NCI-H526 treated with DMSO at 0.1 percent for 48 hours (cell line): ENCODE results near the gene MYT1.
"Not testable (repeated sequence)": the region's sequence is repeated elsewhere in the genome, so short reads cannot be mapped to it uniquely, and the experiment has no call there.

Experiments
- DNase-seq: peaks from one replicate; lab custom pipeline; 2025; lab: John Stamatoyannopoulos, UW

MYT1 gene

DNA sequence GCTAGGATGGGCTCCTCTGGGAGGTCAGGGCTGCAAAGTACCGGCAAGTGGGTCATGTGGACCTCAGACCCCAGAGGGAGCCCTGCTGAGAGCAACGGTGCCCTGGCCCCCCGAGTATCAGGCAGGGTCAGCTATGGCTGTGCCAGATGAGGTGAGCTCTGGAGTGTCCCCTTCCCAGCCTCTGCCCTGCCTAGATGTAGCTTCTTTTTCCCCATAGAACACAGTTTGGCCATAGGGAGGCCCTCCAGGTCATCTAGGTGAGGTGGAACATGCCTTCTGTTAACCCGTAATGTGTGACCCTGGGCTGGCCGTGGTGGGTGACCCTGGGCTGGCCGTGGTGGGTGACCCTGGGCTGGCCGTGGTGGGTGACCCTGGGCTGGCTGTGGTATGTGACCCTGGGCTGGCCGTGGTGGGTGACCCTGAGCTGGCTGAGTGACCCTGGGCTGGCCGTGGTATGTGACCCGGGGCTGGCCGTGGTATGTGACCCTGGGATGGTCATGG lies 70.1 kb downstream of the MYT1 start:
- no peak for DNase-seq

DNA sequence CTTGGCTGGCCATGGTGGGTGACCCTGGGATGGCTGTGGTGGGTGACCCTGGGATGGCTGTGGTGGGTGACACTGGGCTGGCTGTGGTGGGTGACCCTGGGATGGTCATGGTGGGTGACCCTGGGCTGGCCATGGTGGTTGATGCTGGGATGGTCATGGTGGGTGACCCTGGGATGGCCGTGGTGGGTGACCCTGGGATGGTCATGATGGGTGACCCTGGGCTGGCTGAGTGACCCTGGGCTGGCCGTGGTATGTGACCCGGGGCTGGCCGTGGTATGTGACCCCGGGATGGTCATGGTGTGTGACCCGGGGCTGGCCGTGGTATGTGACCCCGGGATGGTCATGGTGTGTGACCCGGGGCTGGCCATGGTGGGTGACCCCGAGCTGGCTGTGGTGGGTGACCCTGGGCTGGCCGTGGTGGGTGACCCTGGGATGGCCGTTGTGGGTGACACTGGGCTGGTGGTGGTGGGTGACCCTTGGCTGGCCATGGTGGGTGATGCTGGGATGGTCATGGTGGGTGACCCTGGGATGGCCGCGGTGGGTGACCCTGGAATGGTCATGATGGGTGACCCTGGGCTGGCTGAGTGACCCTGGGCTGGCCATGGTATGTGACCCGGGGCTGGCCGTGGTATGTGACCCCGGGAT lies 70.8 kb downstream of the MYT1 start:
- DNase-seq, result not testable (repeated sequence)

DNA sequence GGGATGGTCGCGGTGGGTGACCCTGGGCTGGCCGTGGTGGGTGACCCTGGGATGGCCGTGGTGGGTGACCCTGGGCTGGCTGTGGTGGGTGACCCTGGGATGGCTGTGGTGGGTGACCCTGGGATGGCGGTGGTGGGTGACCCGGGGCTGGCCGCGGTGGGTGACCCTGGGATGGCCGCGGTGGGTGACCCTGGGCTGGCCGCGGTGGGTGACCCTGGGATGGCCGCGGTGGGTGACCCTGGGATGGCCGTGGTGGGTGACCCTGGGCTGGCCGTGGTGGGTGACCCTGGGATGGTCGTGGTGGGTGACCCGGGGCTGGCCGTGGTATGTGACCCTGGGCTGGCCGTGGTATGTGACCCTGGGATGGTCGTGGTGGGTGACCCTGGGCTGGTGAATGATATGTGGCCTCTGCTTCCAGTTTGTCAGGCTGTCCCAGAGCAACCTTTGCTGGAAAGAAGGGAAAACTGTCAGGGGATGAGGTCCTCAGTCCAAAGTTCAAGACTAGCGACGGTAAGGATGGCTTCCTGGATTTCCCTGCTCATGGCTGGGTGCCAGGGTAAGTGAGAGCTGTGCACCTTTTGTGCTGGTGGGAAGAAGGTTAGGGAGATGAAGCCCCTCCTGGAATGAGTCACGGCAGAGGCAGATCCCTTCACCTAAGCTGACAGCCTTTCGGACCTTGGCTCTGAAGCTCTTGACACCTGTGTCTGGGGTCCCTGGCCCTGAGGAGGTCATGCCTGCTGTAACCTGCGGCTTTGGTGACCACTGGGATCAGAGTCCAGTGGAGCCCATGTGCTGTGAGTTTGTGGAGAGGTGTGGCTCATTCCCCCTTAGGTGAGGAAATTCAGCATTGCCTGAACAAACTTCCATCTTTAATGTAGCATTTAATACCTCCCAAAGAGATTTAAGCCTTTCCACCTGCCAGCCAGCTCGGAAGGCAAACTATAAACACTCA lies 72.2 kb downstream of the MYT1 start:
- no peak for DNase-seq

DNA sequence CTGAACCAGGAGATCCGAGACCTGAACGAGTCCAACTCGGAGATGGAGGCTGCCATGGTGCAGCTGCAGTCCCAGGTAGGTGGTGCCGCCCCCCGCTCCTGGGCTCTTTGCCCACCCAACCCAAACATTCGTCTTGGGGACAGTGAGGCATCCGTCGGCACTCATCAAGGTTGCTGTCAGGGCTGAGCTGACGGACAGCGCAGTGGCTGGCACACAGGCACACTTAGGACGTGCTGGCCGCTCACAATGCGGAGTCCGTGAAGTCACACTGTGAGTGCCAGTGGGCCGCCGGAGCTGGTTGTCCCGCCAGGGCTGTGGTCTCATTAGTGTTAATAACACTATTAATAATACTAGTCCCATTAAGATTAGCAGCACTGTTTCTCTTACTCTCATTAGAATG lies 73.1 kb downstream of the MYT1 start:
- no peak for DNase-seq

GRCh38 chr20:64238115-64238825 lies 74.0 kb downstream of the MYT1 start:
- no peak for DNase-seq

DNA sequence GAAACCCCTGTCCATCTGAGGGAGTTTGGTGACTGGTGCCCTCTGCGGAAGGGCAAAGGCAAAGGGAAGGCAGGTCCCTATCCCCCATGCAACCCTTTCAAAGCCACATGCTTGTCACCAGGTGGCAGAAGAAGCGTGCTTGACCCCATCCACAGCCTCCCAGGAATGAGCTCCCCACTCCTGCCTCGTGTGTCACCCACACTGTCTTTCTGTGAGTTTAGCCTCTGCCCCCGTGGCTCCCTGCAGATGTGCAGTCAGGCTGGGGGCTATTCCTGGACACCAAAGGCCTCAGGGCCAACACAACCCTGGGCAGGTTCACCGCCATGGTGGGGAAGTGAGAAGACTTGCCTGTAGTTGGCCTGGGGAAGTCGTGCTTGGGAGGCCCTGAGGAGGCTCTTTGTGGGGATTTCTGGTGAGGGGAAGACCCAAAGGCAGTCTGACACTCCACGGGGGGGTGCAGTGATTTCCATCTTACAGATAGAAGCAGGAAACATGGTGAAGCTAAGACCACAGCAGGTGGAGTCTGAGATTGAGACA lies 74.7 kb downstream of the MYT1 start:
- DNase-seq, result no peak

- no peak for DNase-seq
These were observed 75.4 kb downstream of the MYT1 start for GRCh38 chr20:64239449-64240242.

DNA sequence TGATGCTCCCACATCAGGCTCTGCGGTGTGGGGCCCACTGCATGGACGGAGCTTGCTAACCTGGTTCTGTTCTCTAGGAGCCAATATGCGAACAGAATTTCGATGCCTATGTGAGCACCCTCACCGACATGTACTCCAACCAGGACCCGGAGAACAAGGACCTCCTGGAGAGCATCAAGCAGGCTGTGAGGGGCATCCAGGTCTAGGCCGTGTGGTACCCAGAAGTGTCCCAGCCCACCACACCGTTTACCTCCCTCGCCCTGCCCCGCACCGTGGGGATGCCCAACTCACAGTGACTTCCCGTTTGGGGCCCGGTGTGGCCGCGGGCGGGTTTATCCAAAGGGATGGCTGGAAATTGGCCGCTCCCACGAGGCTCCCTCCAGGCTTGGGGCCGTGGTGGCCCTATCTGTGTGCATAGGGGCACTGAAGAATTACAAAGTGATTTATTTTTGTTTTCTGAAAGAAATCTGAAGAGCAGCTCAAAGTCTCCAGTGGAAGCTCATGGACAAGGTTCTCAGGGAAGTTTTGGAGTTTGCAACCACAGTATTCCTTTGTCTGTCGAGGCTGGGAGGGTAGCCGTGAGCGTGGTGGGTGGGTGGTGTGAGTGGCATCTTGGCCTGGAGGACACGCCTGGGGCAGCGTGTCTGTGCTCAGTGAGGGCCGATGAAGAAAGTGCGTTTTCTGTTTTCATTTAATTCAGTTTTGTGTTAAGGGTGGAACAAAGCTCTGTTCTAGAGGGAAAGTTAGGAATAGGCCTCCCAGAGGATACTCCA lies 76.2 kb downstream of the MYT1 start:
- no peak for DNase-seq

GRCh38 chr20:64241061-64241460 lies 76.8 kb downstream of the MYT1 start:
- DNase-seq, result no peak

DNA sequence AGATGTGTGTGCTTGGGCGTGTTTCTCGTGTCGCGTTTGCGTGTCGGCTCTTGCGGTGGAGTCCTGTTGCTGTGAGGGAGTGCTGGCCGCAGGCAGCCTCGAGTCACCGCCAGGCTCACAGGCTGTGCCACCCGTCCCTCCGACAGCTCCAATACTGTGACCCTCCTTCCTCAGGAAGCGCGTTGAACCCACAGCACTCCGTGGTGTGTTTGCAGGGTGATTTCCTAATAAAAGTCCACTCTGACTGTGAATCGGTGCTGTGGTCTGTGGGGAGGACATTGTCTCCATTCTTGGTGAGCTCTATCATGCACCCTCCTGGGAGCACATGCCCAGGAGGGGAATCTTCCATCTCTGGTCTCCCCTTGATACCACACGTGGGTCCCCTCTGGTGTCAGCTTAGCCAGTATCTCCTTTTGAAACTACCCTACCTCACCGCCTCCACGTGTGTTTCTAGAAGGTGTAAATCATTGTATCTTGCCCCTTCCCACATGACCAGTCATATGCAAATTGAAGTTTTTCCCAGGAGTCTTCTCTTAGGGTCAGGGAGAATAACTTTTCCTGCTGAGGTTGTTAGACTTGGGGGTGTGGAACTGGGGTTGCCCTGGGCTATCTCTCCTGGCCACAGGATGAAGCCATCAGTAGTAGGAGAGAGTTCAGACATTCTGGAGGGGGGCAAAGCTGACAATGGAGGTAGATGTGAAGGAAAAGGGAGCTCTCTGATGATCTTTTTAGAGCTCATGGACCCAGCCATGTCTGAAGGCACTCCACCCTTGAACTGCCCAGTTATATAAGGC lies 77.9 kb downstream of the MYT1 start:
- DNase-seq, result no peak

- no peak for DNase-seq
These were observed 78.7 kb downstream of the MYT1 start for GRCh38 chr20:64242797-64243475.

- DNase-seq, result no peak
These were observed 80.1 kb downstream of the MYT1 start for GRCh38 chr20:64244281-64244805.

DNA sequence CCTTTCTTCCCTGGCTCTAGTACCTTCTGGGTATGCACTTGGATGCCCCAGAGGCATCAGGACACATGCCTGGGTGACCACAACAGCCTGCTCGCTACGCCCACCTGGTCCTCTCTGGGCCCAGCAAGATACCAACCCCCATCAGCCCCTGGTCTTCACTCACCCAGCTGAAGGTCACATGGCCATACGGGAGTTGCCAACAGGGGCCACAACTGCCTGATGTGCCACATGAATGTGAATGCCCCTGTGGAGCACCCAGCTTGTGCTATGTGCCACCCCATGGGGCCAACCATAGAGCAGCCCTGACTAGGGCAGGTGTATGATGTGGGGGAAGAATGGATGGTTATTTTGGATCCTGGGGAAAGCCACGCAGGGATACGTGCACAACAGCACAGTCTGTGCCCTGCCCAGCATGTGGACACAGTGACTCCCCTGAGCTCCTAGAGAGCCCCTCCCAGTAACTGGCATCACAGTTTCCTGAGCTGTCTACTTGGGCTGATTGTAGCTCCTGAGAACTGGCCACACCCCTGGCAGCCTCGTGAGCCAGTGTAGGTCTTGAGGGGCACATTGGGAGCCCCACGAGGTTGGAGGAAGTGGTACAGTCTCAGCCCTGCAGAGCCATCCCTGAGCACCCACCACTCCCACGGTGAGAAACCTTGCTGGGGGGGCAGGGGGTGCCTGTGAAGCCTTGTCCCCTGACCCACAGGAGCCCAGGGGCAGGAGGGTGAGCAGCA lies 80.8 kb downstream of the MYT1 start:
- no peak for DNase-seq

DNA sequence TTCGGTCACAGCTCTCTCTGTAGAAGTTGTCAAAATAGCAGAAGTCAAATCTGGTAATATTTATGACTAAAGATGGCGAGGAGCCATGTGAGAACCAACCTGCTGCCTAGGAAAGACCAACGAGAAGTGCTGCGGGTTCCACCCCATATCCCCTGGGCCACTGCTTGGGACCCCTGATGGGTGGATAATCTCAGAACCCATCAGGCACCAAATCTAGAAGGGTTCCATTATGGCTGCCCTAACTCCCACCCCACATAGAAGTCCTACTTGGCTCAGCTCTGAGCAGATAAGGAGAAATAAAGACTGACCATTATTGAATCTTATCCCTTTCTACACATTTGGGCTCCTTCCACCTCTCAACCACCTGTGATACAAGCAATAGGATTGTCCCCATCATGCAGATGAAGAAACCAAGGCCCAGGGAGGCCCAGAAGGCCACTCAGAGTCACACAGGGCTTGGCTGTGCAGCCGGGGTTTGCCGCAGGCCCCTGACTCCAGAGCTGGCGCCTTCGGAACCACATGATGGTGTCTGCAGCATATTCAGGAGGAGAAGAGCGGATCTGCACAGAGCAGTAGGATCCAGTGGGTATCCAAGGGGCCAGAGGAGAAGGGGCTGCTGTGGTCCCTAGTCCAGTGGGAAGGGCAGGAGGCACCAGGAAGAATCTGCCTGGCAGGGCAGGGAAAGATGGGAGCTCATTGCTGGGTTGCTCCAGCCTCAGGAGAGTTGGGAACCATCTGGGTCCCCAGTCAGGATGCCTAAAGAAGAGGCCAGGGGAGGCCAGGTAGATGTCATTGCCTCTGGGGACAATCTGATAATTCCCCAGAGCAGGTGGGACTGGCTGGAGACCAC lies 81.7 kb downstream of the MYT1 start:
- no peak for DNase-seq

- DNase-seq, result no peak
These were observed 82.5 kb downstream of the MYT1 start for GRCh38 chr20:64246616-64247306.

GRCh38 chr20:64247307-64247618 lies 83.0 kb downstream of the MYT1 start:
- DNase-seq, result no peak
